ENCODE results near the gene DNLZ. TPM values are rescaled to one million over a fixed set of nuclear protein-coding genes. Genes with fewer than 3 reads are reported as not detected.

DNLZ gene
- total RNA-seq, 1 donor from 2014 or later, result 14.5 TPM

- H3K4me3 Mint-ChIP-seq (ENCODE audit: unreplicated experiment), result no peak overlapping the region
- no peak overlapping the region for H3K27ac Mint-ChIP-seq (ENCODE audit: unreplicated experiment)
- peaks cover 1% of the 10 kb centered on the region for H3K27me3 Mint-ChIP-seq (ENCODE audit: unreplicated experiment)
- no peak for TF ChIP-seq CTCF (IDR thresholded peaks at IDR 0.05; ENCODE audit: unreplicated experiment)
- no peak for DNase-seq (ENCODE audit: low spot score)
- H3K9me3 Mint-ChIP-seq (ENCODE audit: unreplicated experiment), result no peaks in the 10 kb centered on the region
- H3K36me3 Mint-ChIP-seq (ENCODE audit: low read depth, unreplicated experiment), result no peaks in the 10 kb centered on the region
- no peaks in the 10 kb centered on the region for H3K4me1 Mint-ChIP-seq (ENCODE audit: unreplicated experiment)
These were observed 23.6 kb downstream of the DNLZ start for GRCh38 chr9:136339958-136340310.

- Mint-ChIP-seq H3K4me3 (ENCODE audit: unreplicated experiment) (peak overlapping the region; percentile 31), H3K4me1 (ENCODE audit: unreplicated experiment) (no peaks in the 10 kb centered on the region), H3K9me3 (ENCODE audit: unreplicated experiment) (no peaks in the 10 kb centered on the region), H3K27me3 (ENCODE audit: unreplicated experiment) (no peaks in the 10 kb centered on the region), H3K27ac (ENCODE audit: unreplicated experiment) (peak overlapping the region; percentile 42), H3K36me3 (ENCODE audit: low read depth, unreplicated experiment) (no peaks in the 10 kb centered on the region)
- peak; percentile 83 for DNase-seq (ENCODE audit: low spot score)
- peak; percentile 89 for TF ChIP-seq CTCF (IDR thresholded peaks at IDR 0.05; ENCODE audit: unreplicated experiment)
These were observed 24.2 kb downstream of the DNLZ start for GRCh38 chr9:136339173-136339957.

- TF ChIP-seq CTCF (IDR thresholded peaks at IDR 0.05; ENCODE audit: unreplicated experiment), result no peak
- Mint-ChIP-seq H3K27me3 (ENCODE audit: unreplicated experiment) (no peaks in the 10 kb centered on the region), H3K4me3 (ENCODE audit: unreplicated experiment) (no peak overlapping the region), H3K27ac (ENCODE audit: unreplicated experiment) (no peak overlapping the region), H3K36me3 (ENCODE audit: low read depth, unreplicated experiment) (no peaks in the 10 kb centered on the region), H3K9me3 (ENCODE audit: unreplicated experiment) (no peaks in the 10 kb centered on the region), H3K4me1 (ENCODE audit: unreplicated experiment) (no peaks in the 10 kb centered on the region)
- DNase-seq (ENCODE audit: low spot score), result no peak
These were observed 25.0 kb downstream of the DNLZ start for GRCh38 chr9:136338511-136338910.

GRCh38 chr9:136337416-136338395 lies 25.8 kb downstream of the DNLZ start:
- no peak for TF ChIP-seq CTCF (IDR thresholded peaks at IDR 0.05; ENCODE audit: unreplicated experiment)
- Mint-ChIP-seq H3K4me1 (ENCODE audit: unreplicated experiment) (no peaks in the 10 kb centered on the region), H3K36me3 (ENCODE audit: low read depth, unreplicated experiment) (no peaks in the 10 kb centered on the region), H3K27ac (ENCODE audit: unreplicated experiment) (no peak overlapping the region), H3K4me3 (ENCODE audit: unreplicated experiment) (no peak overlapping the region), H3K27me3 (ENCODE audit: unreplicated experiment) (no peaks in the 10 kb centered on the region), H3K9me3 (ENCODE audit: unreplicated experiment) (no peaks in the 10 kb centered on the region)
- no peak for DNase-seq (ENCODE audit: low spot score)

Measured in endothelial cell (in vitro differentiated cells).